H9 (cell line): Measurements from ENCODE around the gene TUBB1. TPM values are rescaled to one million over a fixed set of nuclear protein-coding genes. Genes with fewer than 3 reads are reported as not detected.

Experiments used
- DNase-seq: peaks from one replicate; pipeline ENCODE4 v3.0.0-alpha.2; 2017
- H2AFZ ChIP-seq: one replicate; pipeline ENCODE4 v1.6.1; 2013; ENCODE audit warnings: mild to moderate bottlenecking, low read length, control low read depth, moderate library complexity
- H2AK5ac ChIP-seq: 2 replicates; pipeline ENCODE4 v1.6.1; 2013; ENCODE audit warnings: low read length, control low read depth, mixed read lengths; ENCODE audit not compliant: insufficient read length
- H2BK120ac ChIP-seq: one replicate; pipeline ENCODE4 v1.6.1; 2013; ENCODE audit warnings: low read depth, mild to moderate bottlenecking, low read length, control low read depth, inconsistent platforms; ENCODE audit not compliant: poor library complexity, severe bottlenecking
- H2BK12ac ChIP-seq: 2 replicates; pipeline ENCODE4 v1.6.1; 2013; ENCODE audit warnings: low read length, control low read depth, mixed read lengths, low read depth; ENCODE audit not compliant: insufficient read length
- H2BK15ac ChIP-seq: 2 replicates; pipeline ENCODE4 v1.6.1; 2013; ENCODE audit warnings: low read depth, low read length, control low read depth
- H2BK20ac ChIP-seq: one replicate; pipeline ENCODE4 v1.6.1; 2013; ENCODE audit warnings: low read depth, mild to moderate bottlenecking, low read length, control low read depth, inconsistent platforms; ENCODE audit not compliant: poor library complexity, severe bottlenecking
- H2BK5ac ChIP-seq: 2 replicates; pipeline ENCODE4 v1.6.1; 2013; ENCODE audit warnings: low read length, control low read depth, mixed read lengths; ENCODE audit not compliant: insufficient read length
- H3K14ac ChIP-seq: 2 replicates; pipeline ENCODE4 v1.6.1; 2013; ENCODE audit warnings: low read length, control low read depth; ENCODE audit not compliant: insufficient read depth
- H3K18ac ChIP-seq: 2 replicates; pipeline ENCODE4 v1.6.1; 2013; ENCODE audit warnings: low read depth, mild to moderate bottlenecking, mixed read lengths, low read length, control low read depth; ENCODE audit not compliant: insufficient read length
- H3K23ac ChIP-seq: 2 replicates; pipeline ENCODE4 v1.6.1; 2013; ENCODE audit warnings: low read length, control low read depth, mixed read lengths, low read depth; ENCODE audit not compliant: insufficient read length
- H3K23me2 ChIP-seq: 2 replicates; pipeline ENCODE4 v1.6.1; 2013; ENCODE audit warnings: low read depth, mild to moderate bottlenecking, mixed read lengths, low read length, control low read depth; ENCODE audit not compliant: insufficient read length, poor library complexity, severe bottlenecking
- H3K27ac ChIP-seq: 2 replicates; pipeline ENCODE4 v1.5.1; 2013; ENCODE audit warnings: low read length, control low read depth, mixed read lengths, low read depth; ENCODE audit not compliant: insufficient read length
- H3K27me3 ChIP-seq: 2 replicates; pipeline ENCODE4 v1.6.1; 2013; ENCODE audit warnings: low read length, control low read depth, inconsistent platforms; ENCODE audit not compliant: insufficient read depth
- H3K4ac ChIP-seq: 2 replicates; pipeline ENCODE4 v1.6.1; 2013; ENCODE audit warnings: low read depth, mild to moderate bottlenecking, control low read depth, inconsistent platforms, low read length, moderate library complexity
- H3K4me1 ChIP-seq: 2 replicates; pipeline ENCODE4 v1.6.1; 2013; ENCODE audit warnings: low read length, control low read depth, inconsistent platforms; ENCODE audit not compliant: insufficient read depth
- H3K4me2 ChIP-seq: 2 replicates; pipeline ENCODE4 v1.6.1; 2013; ENCODE audit warnings: low read length, control low read depth, mixed read lengths; ENCODE audit not compliant: insufficient read length, insufficient read depth
- H3K56ac ChIP-seq: 2 replicates; pipeline ENCODE4 v1.6.1; 2013; ENCODE audit warnings: low read depth, mild to moderate bottlenecking, mixed read lengths, low read length, control low read depth; ENCODE audit not compliant: insufficient read length
- H3K79me1 ChIP-seq: 2 replicates; pipeline ENCODE4 v1.6.1; 2013; ENCODE audit warnings: low read depth, mild to moderate bottlenecking, moderate library complexity, low read length, control low read depth, inconsistent platforms; ENCODE audit not compliant: insufficient read depth, poor library complexity, severe bottlenecking
- H3K79me2 ChIP-seq: 2 replicates; pipeline ENCODE4 v1.6.1; 2013; ENCODE audit warnings: low read length, control low read depth, inconsistent platforms; ENCODE audit not compliant: insufficient read depth
- H3K9ac ChIP-seq: 2 replicates; pipeline ENCODE4 v1.6.1; 2013; ENCODE audit warnings: low read length, control low read depth, mixed read lengths; ENCODE audit not compliant: insufficient read length; ENCODE audit errors: extremely low read depth
- H3K9me3 ChIP-seq: one replicate; pipeline ENCODE4 v1.6.1; 2013; ENCODE audit warnings: low read depth, low read length, inconsistent platforms; ENCODE audit not compliant: control insufficient read depth
- H3T11ph ChIP-seq: one replicate; pipeline ENCODE4 v1.6.1; 2013; ENCODE audit warnings: mild to moderate bottlenecking, low read length, control low read depth, inconsistent platforms
- H4K20me1 ChIP-seq: one replicate; pipeline ENCODE4 v1.6.1; 2013; ENCODE audit not compliant: control insufficient read depth, insufficient read length, insufficient read depth
- H4K5ac ChIP-seq: 2 replicates; pipeline ENCODE4 v1.6.1; 2013; ENCODE audit warnings: low read depth, mild to moderate bottlenecking, mixed read lengths, low read length, control low read depth; ENCODE audit not compliant: insufficient read length
- H4K8ac ChIP-seq: replicated peaks from 2 replicates; pipeline ENCODE4 v1.6.1; 2013; ENCODE audit warnings: low read length, control low read depth, mixed read lengths, low read depth; ENCODE audit not compliant: insufficient read length
- H4K91ac ChIP-seq: 2 replicates; pipeline ENCODE4 v1.6.1; 2013; ENCODE audit warnings: low read depth, mild to moderate bottlenecking, moderate library complexity, mixed read lengths, low read length, control low read depth; ENCODE audit not compliant: insufficient read length
- H3K27ac Mint-ChIP-seq, 3 experiments: 2 replicates in 2 of 3; 3 replicates in 1 of 3; pipeline ENCODE4 v1.8.0; 2020 to 2021; ENCODE audit warnings: mixed read lengths in 3 of 3, mild to moderate bottlenecking in 1 of 3, moderate library complexity in 1 of 3
- H3K27me3 Mint-ChIP-seq: 2 replicates; pipeline ENCODE4 v1.8.0; 2021; ENCODE audit warnings: low read depth, mild to moderate bottlenecking, moderate library complexity, mixed read lengths
- H3K36me3 Mint-ChIP-seq, 3 experiments: 2 replicates in 2 of 3; 3 replicates in 1 of 3; pipeline ENCODE4 v1.8.0; 2020 to 2021; ENCODE audit warnings: low read depth in 3 of 3, mixed read lengths in 3 of 3; ENCODE audit not compliant: insufficient read depth in 1 of 3
- H3K4me1 Mint-ChIP-seq, 2 experiments: 2 replicates each; pipeline ENCODE4 v1.8.0; 2020; ENCODE audit warnings: mixed read lengths in 2 of 2
- H3K4me3 Mint-ChIP-seq, 2 experiments: 2 replicates in 1 of 2; 3 replicates in 1 of 2; pipeline ENCODE4 v1.8.0; 2020 to 2021; ENCODE audit warnings: mild to moderate bottlenecking in 2 of 2, mixed read lengths in 2 of 2, moderate library complexity in 1 of 2
- H3K9me3 Mint-ChIP-seq, 2 experiments: 2 replicates in 1 of 2; 3 replicates in 1 of 2; pipeline ENCODE4 v1.8.0; 2020; ENCODE audit warnings: mild to moderate bottlenecking in 2 of 2, mixed read lengths in 2 of 2, moderate library complexity in 1 of 2
- CTCF ChIP-seq: fragments of 200-600 bp; sonication (generic); conservative IDR thresholded peaks from 3 replicates; pipeline ENCODE4 v1.8.0; 2021; ENCODE audit warnings: antibody characterized with exemption, mild to moderate bottlenecking
- WGBS: extraction: QIAGEN DNeasy Blood & Tissue Kit; methylation state at CpG from one replicate; pipeline ENCODE4 v1.1.7; 2013; ENCODE audit warnings: missing lambda C conversion rate, low lambda C conversion rate, mixed read lengths; ENCODE audit not compliant: insufficient read length; ENCODE audit errors: extremely low coverage; 5-methylcytosine and 5-hydroxymethylcytosine counted together
- total RNA-seq: library from RNA; stranded (reverse); gene quantifications from 2 replicates; pipeline ENCODE4 v1.2.1, GENCODE V29; 2021

The TUBB1 gene
- total RNA-seq, 1 experiment from 2014 or later = not detected

DNA sequence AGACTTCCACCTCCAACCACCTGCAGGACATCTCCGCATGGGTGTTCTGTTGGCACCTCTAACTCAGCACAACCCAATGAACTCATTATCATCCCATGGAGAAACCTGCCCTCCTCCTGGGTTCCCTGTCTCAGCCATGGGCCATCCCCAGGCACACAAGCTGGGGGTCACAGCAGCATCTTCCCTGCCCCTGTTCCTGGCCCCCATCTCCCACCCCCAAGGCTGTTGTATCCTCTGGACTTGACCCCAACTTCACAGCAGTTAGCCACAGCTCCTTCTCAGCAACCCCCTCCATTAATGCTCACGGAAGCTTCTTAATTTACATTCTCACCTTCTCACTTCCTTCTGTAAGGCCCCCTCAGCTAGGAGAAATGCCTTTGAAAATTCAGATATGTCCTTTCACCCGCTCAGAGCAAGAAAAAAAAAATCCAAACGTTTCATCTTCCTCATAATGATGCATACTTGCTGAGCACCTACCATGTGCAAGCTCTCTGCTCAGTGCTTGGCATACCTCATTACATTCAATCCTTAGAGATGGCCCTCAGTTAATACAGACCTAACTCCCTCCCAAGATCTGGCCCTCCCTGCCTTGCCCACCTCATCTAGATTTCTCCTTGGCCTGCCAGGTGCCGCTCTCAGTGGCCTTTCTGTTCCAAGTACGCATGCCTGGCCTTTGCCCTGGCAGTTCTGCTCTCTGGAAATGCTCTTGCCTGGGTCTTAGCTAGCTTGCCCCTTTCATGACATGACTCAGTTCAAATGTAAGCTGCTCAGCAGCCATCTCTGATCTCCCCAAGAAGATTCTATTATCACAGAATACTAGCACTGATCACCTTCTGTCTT is 40.7 kb upstream of the TUBB1 start:
- H3K4me1 Mint-ChIP-seq = peaks cover 20 to 21% of the 10 kb centered on the region in 2 experiments
- peaks cover 12% of the 10 kb centered on the region for H3K27me3 Mint-ChIP-seq
- Histone ChIP-seq H3K79me1 (no peaks in the 10 kb centered on the region), H3T11ph (no peak overlapping the region), H3K4me1 (peaks cover 4% of the 10 kb centered on the region; the same call in 1 of the 2 replicates), H2BK15ac (no peak overlapping the region), H3K4ac (no peak overlapping the region), H3K9me3 (no peaks in the 10 kb centered on the region), H4K5ac (no peak overlapping the region), H2BK120ac (no peak overlapping the region), H4K20me1 (no peaks in the 10 kb centered on the region), H3K79me2 (peaks cover 10% of the 10 kb centered on the region; the same call in 1 of the 2 replicates), H3K18ac (no peak overlapping the region), H3K9ac (no peak overlapping the region), H2AFZ (no peak overlapping the region), H2AK5ac (no peak overlapping the region), H3K27ac (no peak overlapping the region), H4K8ac (no peak overlapping the region), H3K23ac (no peak overlapping the region), H2BK12ac (no peak overlapping the region), H3K23me2 (peaks cover 6% of the 10 kb centered on the region), H2BK5ac (no peak overlapping the region), H3K14ac (no peak overlapping the region), H3K4me2 (no peak overlapping the region), H3K56ac (no peak overlapping the region), H4K91ac (no peak overlapping the region), H3K27me3 (no peaks in the 10 kb centered on the region), H2BK20ac (no peak overlapping the region)
- H3K9me3 Mint-ChIP-seq = peaks cover 4 to 8% of the 10 kb centered on the region in 2 experiments; a peak in 2 of 5 replicates
- H3K4me3 Mint-ChIP-seq = peak overlapping the region in 1 of 2 experiments; percentile 60; a peak in 2 of 5 replicates
- DNase-seq = no peak
- TF ChIP-seq CTCF = no peak
- H3K27ac Mint-ChIP-seq = no peak overlapping the region; a peak in 1 of 7 replicates
- H3K36me3 Mint-ChIP-seq = peaks cover 0 to 15% (median 7%) of the 10 kb centered on the region in 3 experiments; a peak in 6 of 7 replicates
- WGBS = no CpG with 5 or more reads among the region's 6 CpGs
